HG03108 (cell line): ENCODE results near the gene TMEM232.

Experiments
- ATAC-seq: cut with Tn5 transposase; IDR thresholded peaks from one replicate; pipeline ENCODE4 v1.9.1; 2021; ENCODE audit warnings: moderate library complexity; ENCODE audit not compliant: unreplicated experiment

Gene TMEM232

DNA sequence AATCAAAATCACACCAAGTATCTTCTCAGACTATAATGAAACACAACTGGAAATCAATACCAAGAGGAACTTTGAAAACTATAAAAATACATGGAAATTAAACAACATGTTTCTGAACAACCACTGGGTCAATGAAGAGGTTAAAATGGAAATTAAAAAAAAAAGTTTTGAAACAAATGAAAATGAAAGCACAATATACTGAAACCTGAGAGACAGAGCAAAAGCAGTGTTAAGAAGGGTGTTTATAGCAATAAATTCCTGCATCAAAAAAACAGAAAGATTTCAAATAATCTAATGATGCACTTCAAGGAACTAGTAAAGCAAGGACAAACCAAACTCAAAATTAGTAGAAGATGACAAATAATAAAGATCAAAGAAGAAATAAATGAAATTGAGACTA lies 92.0 kb downstream of the TMEM232 start:
- no peak for ATAC-seq

GRCh38 chr5:110631236-110631635 lies 95.2 kb downstream of the TMEM232 start:
- ATAC-seq: no peak

GRCh38 chr5:110630350-110630749 lies 96.1 kb downstream of the TMEM232 start:
- no peak for ATAC-seq

DNA sequence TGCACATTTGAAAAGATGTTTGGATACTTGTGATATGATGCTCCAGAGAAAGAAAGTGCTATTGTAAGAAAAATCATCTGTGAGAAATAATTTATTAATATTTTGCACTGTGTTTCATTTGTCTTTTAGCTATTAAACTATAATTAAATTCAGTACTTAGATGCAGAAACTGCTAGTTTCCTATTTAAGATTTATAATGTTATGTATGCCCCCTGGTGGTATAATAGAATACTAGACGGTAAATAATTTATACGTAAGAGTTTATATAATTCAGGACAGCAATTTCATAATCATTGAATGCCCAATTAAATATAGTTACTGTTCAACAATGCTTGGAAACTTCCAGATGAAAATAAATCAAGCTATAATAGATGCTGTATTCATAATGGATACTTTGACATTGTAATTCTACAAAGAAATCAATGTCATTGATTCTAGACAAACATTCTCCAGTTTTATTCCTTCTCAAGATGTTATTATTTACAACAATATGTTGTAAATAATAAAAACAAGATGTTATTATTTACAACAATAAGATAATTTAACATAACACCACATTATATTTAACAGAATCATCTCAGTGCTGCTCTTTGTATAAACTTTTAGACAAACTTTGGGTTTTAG lies 101.0 kb downstream of the TMEM232 start:
- no peak for ATAC-seq

GRCh38 chr5:110623874-110624273 lies 102.6 kb downstream of the TMEM232 start:
- ATAC-seq: no peak

DNA sequence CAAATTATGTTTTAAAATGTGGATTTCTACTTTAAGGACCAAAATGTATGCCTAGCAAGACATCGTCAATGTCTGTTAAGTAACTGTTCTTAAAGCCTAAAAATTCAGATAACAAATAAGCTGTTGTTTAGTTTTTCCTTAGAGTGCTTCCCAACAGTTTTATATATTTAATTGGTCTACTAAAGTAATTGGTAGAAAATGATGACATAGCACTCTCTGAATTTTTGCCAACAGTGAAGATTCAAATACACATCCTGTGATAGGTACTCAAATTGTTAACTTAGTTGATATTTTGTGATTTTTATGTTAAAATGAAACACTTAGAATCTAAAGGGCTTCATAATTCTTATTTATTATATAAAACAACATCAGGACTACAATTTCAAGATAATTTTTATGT lies 107.5 kb downstream of the TMEM232 start:
- no peak for ATAC-seq

DNA sequence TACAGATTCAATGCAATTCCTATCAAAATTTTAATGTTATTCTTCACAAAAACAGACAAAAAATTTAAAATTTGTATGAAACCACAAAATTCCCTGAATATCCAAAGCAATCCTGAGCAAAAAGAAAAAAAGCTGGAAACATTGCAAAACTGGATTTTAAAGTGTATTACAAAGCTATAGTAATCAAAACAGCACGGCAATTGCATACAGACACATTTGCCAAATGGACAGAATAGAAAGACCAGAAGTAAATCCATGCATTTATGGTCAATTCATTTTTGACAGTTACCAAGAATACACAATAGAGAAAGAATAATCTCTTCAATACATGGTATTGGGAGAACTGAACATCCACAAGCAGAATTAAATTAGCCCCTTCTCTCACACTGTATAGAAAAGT lies 110.5 kb downstream of the TMEM232 start:
- no peak for ATAC-seq

DNA sequence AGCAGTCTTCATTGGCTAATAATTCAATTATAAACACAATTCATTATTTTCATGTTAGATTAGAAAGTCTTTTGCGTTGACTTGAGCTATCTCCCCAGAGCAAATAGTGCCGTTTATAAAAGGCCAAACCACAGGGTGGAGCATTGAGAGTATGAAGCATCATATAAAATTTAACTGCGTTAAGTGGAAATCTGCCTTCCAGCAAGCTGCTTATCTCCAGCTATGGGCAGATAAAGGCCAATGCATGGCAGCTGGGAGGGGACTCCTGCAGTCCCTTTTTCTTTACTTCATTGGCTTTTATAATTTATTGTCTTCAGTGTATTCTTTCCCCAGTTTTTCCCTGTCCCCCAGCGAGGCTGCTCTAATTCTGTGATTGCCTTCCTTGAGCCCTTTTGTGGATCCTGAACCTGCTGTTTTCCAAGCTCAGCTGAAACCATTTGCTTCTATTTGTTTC lies 113.7 kb downstream of the TMEM232 start:
- ATAC-seq: no peak

GRCh38 chr5:110611817-110612216 lies 114.7 kb downstream of the TMEM232 start:
- no peak for ATAC-seq

GRCh38 chr5:110594866-110595265 lies 131.6 kb downstream of the TMEM232 start:
- no peak for ATAC-seq

- no peak for ATAC-seq
Observed at GRCh38 chr5:110590187-110590586, 136.3 kb downstream of the TMEM232 start.

DNA sequence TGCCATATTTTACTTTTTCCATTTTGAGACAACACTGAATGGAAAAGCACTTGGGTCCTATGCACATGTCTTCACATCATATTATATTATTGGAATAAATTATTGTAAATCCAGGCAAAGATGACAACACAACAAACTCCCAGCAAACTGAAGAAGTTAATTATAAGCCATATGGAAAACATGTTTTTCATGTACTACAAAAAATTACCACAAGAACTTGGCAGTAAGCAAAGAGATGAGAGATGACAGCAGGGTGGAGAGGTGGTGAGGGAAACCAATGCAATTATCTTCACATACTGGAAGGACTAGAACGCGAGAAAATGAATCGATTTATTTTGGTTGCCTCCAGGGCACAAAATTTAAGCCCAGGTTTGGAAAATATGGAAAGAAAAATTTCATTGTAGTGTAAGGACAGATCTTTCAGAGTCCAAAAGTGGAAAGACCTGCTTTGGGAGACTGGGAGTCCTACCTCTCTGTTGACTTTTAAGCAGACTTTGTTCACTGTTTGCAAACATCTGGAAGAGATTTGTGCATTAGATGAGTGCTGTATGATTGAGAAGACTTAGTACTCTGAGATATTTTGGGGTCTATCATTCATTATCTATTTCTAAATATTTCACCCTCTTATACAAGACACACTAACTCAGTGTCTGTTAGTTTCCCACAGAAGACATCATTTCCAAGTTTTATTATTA lies 138.0 kb downstream of the TMEM232 start:
- ATAC-seq: no peak

DNA sequence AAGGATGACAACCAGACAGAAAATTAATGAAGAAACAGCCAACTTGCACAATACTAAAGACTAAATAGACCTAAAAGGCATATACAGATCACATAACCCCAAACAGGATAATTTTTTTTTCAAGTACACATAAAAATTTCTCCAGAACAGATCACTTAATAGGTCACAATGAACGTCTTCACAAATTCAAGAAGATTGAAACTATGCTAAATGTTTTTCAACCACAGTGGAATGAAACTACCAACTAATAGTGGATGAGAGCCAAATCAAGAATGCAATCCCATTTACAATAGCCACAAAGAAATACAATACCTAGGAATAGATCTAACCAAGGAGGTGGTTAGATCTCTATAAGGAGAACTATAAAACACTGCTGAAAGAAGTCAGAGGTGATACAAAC lies 145.8 kb downstream of the TMEM232 start:
- ATAC-seq: no peak

- no peak for ATAC-seq
Observed at GRCh38 chr5:110572729-110573128, 153.7 kb downstream of the TMEM232 start.

GRCh38 chr5:110562191-110562590 lies 164.3 kb downstream of the TMEM232 start:
- no peak for ATAC-seq

GRCh38 chr5:110561510-110561909 lies 165.0 kb downstream of the TMEM232 start:
- no peak for ATAC-seq

- ATAC-seq: no peak
Observed at GRCh38 chr5:110549301-110549700, 177.2 kb downstream of the TMEM232 start.

GRCh38 chr5:110548171-110548570 lies 178.3 kb downstream of the TMEM232 start:
- no peak for ATAC-seq

DNA sequence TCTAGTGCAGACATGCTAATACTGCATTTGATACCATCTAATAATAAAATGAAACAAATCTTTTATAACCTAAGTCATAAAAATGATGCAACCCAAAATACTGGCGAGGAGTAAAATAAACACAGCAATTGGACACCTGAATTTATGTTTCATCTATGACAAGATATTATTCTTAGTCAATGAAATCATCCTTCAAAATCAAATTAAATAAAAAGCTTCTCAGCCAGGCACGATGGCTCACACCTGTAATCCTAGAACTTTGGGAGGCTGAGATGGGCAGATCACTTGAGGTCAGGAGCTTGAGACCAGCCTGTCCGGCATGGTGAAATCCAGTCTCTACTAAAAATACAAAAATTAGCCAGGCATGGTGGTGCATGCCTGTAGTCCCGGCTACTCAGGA lies 179.0 kb downstream of the TMEM232 start:
- ATAC-seq: no peak

- ATAC-seq: no peak
Observed at GRCh38 chr5:110545716-110546115, 180.8 kb downstream of the TMEM232 start.

DNA sequence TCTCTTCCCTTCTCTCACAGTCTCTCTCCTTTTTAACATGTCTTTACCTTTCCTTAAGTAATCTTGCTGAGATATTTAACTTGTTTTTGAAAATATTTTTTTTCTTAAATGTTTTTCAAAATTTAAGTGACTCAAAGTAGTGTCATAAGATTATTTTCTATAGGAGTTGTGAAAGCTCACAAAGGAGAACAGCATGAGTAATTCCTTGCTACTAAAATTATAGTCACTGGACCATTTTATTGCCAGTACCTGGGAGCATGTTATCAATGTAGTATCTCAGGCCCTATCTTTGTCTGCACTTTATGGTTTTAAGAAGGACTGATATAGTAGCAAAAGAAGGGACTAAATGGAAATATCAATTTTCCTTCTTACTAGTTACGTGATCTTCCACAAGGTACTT lies 181.9 kb downstream of the TMEM232 start:
- ATAC-seq: no peak

DNA sequence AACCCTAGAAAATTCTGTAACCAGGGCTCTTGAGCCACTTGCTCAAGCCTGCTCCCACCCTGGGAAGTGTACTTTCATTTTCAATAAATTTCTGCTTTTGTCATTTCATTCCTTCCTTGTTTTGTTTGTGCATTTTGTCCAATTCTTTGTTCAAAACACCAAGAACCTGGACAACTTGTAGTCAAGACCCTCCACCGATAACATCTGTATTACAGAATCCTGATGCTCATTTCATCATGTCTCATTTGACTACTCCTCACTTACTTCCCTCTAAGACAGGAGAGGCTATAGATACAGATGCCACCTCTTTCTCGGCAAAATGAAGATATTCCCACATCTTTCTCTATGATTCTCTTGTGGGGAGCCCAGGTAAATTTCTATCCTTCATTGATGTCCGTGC lies 183.5 kb downstream of the TMEM232 start:
- ATAC-seq: no peak
